AG09309 (cell line): ENCODE measurements around the gene SELENOS.

ENCODE experiments used
- DNase-seq: peaks from one replicate; pipeline ENCODE4 v3.0.0-alpha.2; 2010; ENCODE audit warnings: low read depth
- H3K4me3 ChIP-seq: 2 replicates; pipeline ENCODE4 v1.5.1; 2011; ENCODE audit warnings: mild to moderate bottlenecking, low read depth, low read length, moderate library complexity; ENCODE audit not compliant: control insufficient read depth
- TF ChIP-seq, protein P1 (sequence below): IDR thresholded peaks from 2 replicates; pipeline ENCODE4 v1.5.1; 2011; ENCODE audit warnings: mild to moderate bottlenecking, low read depth, low read length, inconsistent platforms; ENCODE audit not compliant: insufficient read depth, control insufficient read depth; ENCODE audit errors: missing control alignments

SELENOS gene

DNA sequence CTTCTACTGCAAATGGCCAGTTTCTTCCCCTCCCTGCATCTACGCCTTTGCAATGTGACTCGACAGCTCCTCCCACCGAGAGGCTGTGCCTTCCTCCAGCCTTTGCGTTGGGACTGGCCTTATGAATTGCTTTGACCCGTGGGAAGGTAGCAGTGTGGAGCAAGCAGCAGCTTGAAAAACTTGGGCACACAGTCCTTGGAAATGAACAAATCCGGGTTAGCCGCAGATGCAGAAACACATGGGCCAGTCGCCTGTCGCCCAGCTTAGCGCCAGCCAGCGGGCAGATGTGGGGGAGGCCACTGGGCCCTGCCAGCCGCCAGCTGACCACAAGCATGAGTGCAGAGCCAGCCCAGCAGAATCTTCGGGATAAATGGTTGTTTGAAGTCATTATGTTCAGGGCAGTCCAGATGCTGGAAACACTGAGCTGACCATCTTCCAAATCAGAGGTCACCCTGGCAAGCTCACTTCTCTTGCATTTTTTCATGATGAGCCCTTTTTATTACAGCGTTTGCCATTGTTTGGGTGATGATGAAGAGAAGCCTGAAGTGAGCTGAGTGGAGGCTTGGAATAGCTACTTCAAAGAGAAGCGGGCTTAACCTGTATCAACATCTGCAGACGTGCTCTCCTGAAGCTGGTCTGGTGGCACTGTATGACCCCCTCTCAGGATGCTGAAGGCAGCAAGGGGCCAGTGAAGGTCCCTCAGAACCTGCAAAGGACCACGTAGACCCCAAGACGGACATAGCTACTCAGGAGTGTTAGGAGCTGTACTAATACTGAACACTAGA is 9.8 kb downstream of the SELENOS start:
- DNase-seq, result peak; percentile 88
- TF ChIP-seq, protein P1, sequence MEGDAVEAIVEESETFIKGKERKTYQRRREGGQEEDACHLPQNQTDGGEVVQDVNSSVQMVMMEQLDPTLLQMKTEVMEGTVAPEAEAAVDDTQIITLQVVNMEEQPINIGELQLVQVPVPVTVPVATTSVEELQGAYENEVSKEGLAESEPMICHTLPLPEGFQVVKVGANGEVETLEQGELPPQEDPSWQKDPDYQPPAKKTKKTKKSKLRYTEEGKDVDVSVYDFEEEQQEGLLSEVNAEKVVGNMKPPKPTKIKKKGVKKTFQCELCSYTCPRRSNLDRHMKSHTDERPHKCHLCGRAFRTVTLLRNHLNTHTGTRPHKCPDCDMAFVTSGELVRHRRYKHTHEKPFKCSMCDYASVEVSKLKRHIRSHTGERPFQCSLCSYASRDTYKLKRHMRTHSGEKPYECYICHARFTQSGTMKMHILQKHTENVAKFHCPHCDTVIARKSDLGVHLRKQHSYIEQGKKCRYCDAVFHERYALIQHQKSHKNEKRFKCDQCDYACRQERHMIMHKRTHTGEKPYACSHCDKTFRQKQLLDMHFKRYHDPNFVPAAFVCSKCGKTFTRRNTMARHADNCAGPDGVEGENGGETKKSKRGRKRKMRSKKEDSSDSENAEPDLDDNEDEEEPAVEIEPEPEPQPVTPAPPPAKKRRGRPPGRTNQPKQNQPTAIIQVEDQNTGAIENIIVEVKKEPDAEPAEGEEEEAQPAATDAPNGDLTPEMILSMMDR, result no peak
- H3K4me3 ChIP-seq, result peak overlapping the region; percentile 1; the same call in 1 of the 2 replicates

- TF ChIP-seq, protein P1, result no peak
- H3K4me3 ChIP-seq, result no peak overlapping the region
- DNase-seq, result no peak
These were observed 10.5 kb downstream of the SELENOS start for GRCh38 chr15:101266787-101267186.

- no peak for DNase-seq
- no peak overlapping the region for H3K4me3 ChIP-seq
- TF ChIP-seq, protein P1, result no peak
These were observed 11.3 kb downstream of the SELENOS start for GRCh38 chr15:101266034-101266433.

DNA sequence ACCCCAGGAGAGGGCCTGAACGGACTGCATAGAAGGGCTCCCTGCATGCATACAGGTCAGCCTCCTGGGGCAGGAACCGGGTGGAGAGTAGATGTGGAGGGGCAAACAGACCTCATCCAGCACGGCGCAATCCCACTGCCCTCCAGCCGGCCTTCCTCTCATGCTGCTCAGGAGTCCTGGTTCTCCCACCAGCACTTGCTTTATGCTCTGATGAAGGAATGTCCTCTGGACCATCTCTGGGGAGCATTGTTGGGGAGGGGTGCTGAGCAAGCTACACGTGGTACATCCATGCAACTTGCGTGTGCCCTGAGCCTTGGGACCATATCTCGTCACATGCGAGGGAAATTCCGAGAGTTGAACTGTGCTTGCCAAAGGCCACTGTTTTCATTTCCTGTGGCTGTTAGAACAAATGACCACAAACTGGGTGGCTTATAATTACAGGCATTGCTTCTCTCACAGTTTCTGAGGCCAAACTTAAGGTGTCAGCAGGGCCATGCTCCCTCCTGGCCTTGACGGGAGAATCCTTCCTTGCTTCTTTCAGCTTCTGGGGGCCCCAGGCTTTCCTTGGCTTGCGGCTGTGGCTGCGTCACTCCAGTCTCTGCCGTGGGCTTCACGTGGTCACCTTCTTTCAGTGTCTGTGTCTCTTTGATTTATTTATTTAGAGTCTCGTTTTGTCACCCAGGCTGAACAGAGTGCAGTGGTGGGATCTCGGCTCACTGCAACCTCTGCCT is 12.2 kb downstream of the SELENOS start:
- TF ChIP-seq, protein P1, result no peak
- H3K4me3 ChIP-seq, result no peak overlapping the region
- no peak for DNase-seq

- H3K4me3 ChIP-seq, result no peak overlapping the region
- TF ChIP-seq, protein P1, result no peak
- no peak for DNase-seq
These were observed 13.3 kb downstream of the SELENOS start for GRCh38 chr15:101264011-101264410.

DNA sequence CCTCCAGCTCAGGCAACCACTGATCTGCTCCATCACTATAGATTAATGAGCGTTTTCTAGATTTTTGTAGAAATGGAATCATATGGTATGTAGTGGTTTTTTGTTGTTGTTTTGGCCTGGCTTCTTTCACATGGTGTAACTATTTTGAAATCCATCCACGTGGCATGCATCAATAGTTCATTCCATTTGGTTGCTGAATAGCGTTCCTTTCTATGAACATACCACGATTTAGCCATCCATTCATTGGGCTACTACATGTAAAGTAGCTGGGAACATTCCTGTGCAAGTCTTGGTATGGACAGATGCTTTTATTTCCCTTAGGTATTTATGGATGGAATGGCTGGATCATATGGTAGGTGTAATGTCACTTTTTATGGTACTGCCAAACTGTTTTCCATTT is 14.7 kb downstream of the SELENOS start:
- no peak overlapping the region for H3K4me3 ChIP-seq
- TF ChIP-seq, protein P1, result no peak
- DNase-seq, result no peak
